T-helper 9 cell (primary cell): Measurements from ENCODE around the gene DNAJB7.
"Not testable (repeated sequence)": the region's sequence is repeated elsewhere in the genome, so short reads cannot be mapped to it uniquely, and the experiment has no call there.

Experiments
- DNase-seq: peaks from one replicate; pipeline ENCODE4 v3.0.0-alpha.2; 2020

Gene DNAJB7

DNA sequence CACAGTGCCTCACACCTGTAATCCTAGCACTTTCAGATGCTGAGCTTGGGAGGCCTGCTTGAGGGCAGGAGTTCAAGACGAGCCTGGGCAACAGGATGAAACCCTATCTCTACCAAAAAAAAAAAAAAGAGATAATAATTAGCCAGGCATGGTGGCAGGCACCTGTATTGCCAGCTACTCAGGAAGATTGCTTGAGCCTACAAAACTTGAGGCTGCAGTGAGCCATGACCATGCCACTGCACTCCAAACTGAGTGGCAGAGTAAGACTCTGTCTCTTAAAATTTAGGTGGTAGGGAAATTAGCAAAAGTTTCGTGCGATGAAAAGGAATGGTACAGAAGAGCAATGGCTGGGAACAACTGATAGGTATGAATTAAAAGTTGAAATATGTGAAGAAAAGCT lies 23.4 kb downstream of the DNAJB7 start:
- no peak for DNase-seq

DNA sequence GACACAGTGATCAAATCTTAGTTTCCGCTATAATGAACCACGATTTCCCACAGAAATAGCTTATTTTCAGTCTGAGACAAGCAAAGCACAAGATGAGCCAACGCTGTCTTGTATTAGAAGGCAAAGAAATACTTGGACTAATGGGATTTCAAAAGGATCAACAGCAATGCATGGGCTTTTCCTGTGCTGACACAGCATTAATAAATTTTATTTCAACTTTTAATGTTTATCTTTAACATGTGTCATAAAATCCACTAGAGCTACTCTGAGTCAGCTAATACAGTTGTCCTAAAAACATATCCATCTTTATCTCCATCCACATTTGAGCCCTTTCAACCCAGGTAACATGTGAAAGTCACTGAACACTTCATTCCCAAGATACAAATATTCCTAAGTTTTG lies 27.3 kb downstream of the DNAJB7 start:
- no peak for DNase-seq

DNA sequence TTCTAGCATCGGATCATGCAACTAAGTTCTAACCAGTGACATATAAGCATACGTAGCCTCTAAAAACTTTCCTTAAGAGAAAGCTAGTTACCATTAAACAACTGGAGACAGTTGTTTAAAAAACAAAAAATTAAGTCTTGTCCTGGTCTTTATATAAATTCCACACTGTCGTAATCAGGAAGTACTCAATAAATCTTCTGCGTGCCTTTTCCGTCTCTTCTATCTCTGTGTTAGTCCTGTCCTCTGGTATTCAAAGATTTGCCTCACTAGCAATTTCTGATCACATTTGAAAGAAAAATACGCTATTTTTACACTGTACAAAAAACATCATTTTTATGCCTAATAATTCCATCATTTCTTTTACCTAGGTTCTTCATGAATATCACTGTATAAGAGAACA lies 32.8 kb downstream of the DNAJB7 start:
- no peak for DNase-seq

DNA sequence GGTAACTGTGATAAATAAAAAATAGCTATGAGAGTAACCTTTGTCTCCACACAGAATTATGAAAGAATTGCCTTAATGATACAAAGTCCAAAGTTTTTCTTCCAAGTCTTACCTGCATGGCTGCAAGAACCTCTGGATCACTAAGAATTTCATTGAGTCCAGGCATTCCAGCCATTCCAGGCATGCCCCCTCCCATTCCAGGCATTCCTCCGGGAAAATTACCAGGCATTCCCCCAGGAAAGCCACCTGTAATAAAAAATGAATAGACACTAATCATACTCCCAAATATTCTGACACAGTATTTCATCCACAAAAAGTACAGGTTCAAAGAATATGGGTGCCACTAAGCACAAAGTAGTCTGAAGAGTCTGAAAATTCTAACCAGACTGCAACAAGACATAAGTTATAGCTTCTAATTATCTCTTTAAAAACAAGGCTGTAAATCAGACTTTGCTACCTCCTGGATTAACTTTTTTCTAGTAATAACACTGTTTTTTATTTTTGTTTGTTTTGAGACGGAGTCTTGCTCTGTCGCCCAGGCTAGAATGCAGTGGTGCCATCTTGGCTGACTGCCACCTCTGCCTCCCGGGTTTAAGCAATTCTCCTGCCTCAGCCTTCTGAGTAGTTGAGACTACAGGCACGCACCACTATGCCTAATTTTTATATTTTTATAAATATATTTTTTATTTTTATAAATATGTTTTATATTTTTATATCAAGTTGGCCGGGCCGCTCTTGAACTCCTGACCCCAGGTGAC lies 34.8 kb downstream of the DNAJB7 start:
- DNase-seq: no peak

DNA sequence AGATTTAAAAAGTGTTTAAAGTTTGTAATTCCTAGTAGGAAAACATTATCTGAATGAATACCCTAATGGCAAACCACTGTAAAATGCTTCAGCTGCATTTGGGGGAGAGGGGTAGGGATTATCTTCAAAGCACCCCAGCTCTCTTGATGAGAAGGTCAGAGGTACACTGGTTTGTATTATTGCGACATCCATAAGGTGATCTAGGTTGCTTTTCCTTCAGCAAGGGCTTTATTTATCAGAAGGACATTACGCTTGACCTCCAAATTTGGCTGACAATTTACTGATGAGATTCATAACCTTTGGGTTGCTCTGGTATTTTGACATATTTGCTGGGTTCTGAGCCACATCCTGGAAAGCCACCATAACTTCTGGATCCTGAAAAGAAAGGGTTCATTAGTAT lies 35.6 kb downstream of the DNAJB7 start:
- DNase-seq: not testable (repeated sequence)

DNA sequence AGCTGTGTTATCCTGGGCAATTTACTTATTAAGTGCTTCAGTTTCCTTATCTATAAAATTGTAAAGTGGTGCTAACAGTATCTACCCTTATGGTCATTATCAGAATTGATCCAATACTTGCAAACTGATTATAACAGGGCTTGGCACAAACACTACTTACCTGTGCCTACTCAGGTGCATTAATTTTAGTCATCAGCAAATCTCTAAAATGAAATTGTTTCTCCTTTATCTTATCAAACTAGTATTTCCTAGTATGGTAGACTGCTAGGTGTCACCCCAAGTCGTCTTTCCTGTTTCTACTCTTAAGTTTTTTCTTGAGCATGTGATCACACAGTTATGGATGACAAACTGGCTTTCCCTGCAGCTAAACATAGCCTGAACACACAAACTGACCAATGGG lies 38.5 kb downstream of the DNAJB7 start:
- no peak for DNase-seq

DNA sequence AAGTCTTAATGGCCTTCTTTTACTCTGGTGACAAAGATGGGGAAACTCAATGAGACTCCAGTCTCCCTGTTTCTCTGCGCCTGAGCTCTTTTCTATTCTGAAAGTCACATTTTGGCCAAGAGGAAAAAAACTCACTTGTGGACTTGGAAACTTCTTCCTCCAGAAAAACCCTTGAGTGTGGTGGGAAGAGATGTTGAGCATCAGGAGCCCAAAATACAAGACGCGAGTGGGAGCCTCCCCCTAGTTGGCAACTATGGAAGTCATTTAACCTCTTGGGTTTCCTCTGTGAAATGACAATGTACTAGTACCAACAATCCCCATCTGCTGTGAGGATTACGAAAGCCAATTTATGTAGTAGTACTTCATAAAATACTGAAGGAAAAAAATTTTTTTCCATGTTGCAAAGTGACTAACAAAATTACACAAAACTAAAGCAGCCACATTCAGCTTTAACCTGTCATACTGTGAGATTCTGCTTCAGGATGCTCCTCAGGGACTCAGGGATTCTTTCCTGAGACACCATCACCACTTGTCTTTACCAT lies 42.2 kb downstream of the DNAJB7 start:
- no peak for DNase-seq

DNA sequence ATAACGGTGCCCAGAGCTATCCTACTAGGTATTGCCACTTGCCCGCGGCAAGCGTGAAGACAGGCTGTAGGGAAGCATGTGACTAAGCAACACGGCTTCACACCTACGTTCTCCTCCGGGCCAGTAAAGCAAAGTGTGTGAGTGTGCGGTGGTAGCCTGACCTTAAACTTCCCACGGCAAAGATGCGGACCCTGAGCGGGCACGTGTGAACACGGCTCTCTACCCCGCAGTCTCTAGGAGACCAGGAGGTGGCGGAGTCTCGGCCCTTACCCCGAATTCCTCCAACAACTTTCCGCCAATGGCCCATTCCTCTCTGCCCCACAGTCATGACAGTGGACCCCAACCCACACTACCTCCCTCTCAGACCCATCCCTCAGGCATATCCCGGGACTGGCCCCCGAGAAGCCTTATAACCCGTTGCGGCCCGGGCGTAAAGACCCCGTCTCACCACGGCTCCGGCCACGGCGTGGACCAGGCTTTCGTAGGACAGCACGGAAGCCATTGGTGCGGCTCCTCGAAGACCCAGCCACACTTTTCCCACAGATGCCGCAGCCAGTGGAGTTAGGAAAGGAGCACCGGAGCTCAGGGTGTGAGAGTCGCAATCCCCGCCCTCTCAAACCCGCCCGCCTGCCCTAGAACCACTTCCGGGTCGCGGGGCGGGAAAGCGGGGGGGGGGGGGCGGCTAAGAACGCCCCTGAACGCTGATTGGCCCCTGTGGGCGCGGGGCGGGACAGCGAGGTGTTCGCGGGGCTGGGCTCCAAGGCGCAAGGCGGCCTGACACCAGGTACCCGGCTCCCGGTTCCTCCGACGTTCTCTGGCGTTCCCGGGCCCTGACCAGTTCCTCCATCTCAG lies 42.9 kb downstream of the DNAJB7 start, which contains the start of gene SLC25A17:
TSS of gene SLC25A17 (minus strand) at position 600 of the 852 bp plus-strand sequence. CDS start at position 502, 98 bp downstream.
- peak; percentile 84 for DNase-seq

DNA sequence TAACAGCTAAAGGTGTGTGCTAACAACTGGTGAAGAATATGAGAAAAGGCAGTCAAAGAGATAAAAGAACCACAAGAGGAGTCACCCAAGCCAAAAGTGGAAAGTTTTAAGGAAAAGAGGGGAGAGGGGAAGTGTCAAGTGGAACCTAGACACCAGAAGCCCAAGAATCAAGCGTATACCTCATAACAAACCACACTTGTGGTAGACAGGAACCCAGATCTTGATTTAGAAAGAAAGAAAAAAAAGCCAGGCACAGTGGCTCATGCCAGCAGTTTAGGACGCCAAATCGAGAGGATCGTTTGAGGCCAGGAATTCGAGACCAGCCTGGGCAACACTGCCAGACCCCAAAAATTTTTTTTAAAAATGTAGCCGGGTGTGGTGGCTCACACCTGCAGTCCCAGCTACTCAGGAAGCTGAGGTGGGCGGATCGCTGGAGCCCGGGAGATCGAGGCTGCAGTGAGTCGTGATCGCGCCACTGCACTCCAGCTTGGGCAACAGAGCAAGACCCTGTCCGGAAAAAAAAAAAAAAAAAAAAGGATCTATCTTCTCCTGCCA lies 43.6 kb downstream of the DNAJB7 start:
- DNase-seq: no peak

DNA sequence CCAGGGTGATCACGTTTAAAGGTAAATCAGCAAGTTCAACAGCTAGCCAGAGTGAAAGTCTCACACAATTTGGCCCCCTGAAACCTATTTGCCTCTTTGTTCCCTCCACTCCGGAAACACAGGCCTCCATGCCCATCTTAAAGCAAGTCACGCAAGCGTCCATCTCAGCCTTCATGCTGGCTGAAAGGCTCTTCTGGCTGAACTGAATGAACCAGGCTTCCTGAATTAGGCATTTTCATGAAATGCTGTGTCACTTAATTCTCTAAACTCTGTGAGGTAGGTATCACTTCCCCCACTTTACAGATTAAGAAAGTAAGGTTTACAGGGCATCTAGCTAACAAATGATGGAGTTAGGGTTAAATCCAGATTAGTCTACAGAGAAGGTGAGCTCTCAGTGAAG lies 44.2 kb downstream of the DNAJB7 start:
- DNase-seq: no peak

DNA sequence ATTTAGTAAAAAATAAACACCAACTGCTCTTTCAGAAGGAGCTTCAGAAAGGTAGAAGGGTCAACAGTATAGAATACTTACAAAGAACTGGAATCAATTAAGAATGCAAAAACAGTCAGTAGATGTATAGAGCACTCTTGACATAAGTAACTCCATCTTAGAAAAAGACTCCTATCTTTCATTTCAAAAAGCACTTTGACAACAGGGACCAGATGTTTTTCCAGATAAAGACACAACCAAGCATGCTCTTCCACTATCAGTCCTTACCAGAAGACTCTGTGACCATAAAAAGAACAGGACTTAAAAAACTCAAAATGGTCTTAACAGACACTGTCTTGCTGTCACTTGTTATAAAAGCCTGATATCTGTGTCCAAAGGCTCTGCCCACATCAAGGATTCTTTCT lies 48.0 kb downstream of the DNAJB7 start:
- no peak for DNase-seq
